ENCODE measurements around the gene TXLNB. TPM values are rescaled to one million over a fixed set of nuclear protein-coding genes. Genes with fewer than 3 reads are reported as not detected.

Gene TXLNB
- under 1 TPM; 0.19 to 0.22 TPM for total RNA-seq

DNA sequence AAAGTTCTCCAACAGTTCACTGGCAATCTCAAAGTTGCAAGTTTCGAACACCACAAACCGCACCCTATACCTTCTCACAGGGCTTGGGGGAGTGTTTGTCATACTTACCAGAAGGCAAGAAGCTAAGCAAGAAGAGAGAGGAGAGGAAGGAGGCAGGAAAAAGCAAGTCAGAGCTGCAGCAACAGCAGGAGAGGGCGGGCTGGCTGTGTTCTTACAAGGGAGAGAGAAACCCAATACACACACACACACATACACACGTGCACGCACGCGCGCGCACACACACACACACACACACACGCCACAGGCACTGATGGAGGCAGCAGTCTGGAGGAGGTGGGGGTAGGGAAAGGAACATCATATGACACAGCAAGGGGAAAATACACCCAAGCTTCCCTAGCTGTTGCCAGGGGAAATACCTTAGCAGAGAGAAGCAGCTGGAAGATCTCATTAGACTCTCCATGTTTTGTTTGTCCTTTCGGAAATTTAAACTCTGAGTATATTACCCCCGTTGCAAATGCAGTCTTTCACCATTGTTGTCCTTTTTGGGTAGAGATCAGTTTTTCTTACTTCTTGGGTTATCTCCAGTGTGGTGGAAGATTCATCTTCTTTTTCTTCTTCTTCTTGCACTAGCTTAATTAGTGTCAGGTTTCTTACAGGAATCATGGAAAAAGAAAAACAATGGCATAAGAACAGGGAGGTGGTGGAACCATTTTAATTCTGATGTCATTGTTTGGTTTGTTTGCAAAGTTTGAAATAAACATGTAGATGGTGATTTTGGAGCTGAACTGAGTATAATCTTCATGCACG, at the start of gene TXLNB:
Gene TXLNB, minus strand, starts transcription at position 186 of the 807 bp plus-strand sequence. CDS start 3,099 bp downstream, outside the sequence.
- Mint-ChIP-seq H3K27ac (peak within 1 kb of the TSS; percentile 98), H3K27me3 (ENCODE audit: low read depth) (no peaks in the 10 kb centered on the region), H3K4me1 (ENCODE audit: low read depth) (peaks cover 89% of the 10 kb centered on the region), H3K9me3 (no peaks in the 10 kb centered on the region), H3K36me3 (ENCODE audit: insufficient read depth in 2 of 2) (peaks cover 0 to 4% of the 10 kb centered on the region in 2 donors), H3K4me3 (peak within 1 kb of the TSS; percentile 70 to 89)
- DNase-seq (peak; percentile 81 to 86), ATAC-seq (replicated peaks in 1 of 2) (peak; percentile 95 to 97)

DNA sequence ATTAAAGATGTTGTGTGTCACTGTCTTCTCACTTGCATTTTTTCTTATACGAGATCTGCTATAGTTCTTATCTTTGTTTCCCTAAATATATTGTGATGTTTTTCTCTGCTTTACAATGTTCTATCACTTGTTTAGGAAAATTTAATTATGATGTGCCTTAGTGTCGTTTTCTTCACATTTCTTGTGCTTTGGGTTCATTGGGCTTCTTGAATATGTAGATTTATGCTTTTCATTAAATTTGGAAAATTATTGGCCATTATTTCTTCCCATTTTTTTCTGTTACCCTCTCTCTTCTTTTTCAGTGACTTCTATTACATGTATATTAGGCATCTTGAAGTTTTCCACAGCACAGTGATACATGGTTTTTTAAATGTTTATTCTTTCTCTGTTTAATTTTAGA, 49.3 kb upstream of the TXLNB start:
- no peak for ATAC-seq (replicated peaks in 1 of 2)
- no peaks in the 10 kb centered on the region for H3K9me3 Mint-ChIP-seq
- H3K27ac Mint-ChIP-seq, result no peak overlapping the region
- no peak for DNase-seq
- H3K4me3 Mint-ChIP-seq, result no peak overlapping the region
- H3K4me1 Mint-ChIP-seq (ENCODE audit: low read depth), result peaks cover 28% of the 10 kb centered on the region
- no peaks in the 10 kb centered on the region for H3K27me3 Mint-ChIP-seq (ENCODE audit: low read depth)
- peaks cover 0 to 3% of the 10 kb centered on the region in 2 donors for H3K36me3 Mint-ChIP-seq (ENCODE audit: insufficient read depth in 2 of 2)

DNA sequence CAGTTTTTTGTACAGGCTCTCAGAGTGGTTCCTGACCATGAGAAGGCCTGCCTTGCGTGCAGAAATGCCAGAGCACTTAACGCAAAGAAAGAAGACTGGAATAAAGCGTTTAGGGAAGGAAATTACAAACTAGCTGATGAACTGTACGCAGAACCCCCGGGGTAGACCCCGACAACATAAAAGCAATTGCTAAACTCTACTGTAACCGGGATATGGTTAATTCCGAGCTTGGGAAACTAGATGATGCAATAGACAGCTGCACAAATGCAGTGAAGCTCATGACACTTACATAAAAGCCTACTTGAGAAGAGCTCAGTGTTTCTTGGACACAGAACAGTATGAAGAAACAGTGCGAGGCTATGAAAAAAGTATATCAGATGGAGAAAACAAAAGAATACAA, 47.0 kb upstream of the TXLNB start:
- H3K36me3 Mint-ChIP-seq (ENCODE audit: insufficient read depth in 2 of 2), result peaks cover 0 to 3% of the 10 kb centered on the region in 2 donors
- H3K4me3 Mint-ChIP-seq, result no peak overlapping the region
- DNase-seq, result no peak
- no peaks in the 10 kb centered on the region for H3K27me3 Mint-ChIP-seq (ENCODE audit: low read depth)
- no peak for ATAC-seq (replicated peaks in 1 of 2)
- no peaks in the 10 kb centered on the region for H3K9me3 Mint-ChIP-seq
- H3K27ac Mint-ChIP-seq, result no peak overlapping the region
- peaks cover 14% of the 10 kb centered on the region for H3K4me1 Mint-ChIP-seq (ENCODE audit: low read depth)

DNA sequence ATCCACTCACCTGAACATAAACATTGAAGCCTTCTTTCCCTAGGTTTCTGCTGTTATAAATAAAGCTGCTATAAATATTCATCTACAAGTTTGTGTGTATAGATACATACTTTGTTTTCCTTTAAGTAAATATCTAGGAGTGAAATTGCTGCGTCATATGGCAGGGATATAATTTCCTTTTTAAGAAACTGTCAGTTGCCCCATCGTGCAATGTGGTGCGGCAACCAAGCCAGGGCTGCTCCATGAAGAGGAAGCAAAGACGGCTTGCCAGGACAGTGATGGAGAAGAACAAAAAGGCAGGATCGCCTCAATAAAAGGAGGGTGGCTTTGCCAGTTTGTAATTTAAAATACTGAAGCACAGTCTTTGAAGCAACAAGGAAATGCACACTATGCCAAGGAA, 46.0 kb upstream of the TXLNB start:
- no peak overlapping the region for H3K27ac Mint-ChIP-seq
- H3K9me3 Mint-ChIP-seq, result no peaks in the 10 kb centered on the region
- H3K4me3 Mint-ChIP-seq, result no peak overlapping the region
- peaks cover 0 to 3% of the 10 kb centered on the region in 2 donors for H3K36me3 Mint-ChIP-seq (ENCODE audit: insufficient read depth in 2 of 2)
- ATAC-seq (replicated peaks in 1 of 2), result no peak
- peaks cover 4% of the 10 kb centered on the region for H3K4me1 Mint-ChIP-seq (ENCODE audit: low read depth)
- no peak for DNase-seq
- no peaks in the 10 kb centered on the region for H3K27me3 Mint-ChIP-seq (ENCODE audit: low read depth)

DNA sequence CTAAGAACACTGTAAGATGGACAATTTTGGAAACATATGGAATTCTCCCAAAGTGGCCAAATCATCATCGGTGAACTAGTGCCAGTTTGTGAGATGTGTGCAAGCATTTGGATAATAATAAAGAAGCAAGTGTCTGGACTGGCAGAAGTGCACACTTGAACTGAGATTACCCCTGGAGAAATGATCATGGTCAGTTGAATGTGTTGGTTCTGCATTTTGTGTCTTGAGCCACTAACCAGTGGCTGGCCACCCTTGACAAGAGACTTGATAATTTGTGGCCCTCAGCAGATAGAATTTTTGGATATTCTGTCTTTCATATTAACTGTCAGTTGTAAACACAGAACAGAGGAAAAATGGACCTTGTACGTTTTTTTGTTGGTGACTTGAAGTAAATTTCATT, 45.2 kb upstream of the TXLNB start:
- H3K36me3 Mint-ChIP-seq (ENCODE audit: insufficient read depth in 2 of 2), result no peaks in the 10 kb centered on the region
- H3K27me3 Mint-ChIP-seq (ENCODE audit: low read depth), result no peaks in the 10 kb centered on the region
- ATAC-seq (replicated peaks in 1 of 2), result no peak
- H3K4me1 Mint-ChIP-seq (ENCODE audit: low read depth), result no peaks in the 10 kb centered on the region
- no peaks in the 10 kb centered on the region for H3K9me3 Mint-ChIP-seq
- H3K27ac Mint-ChIP-seq, result no peak overlapping the region
- no peak overlapping the region for H3K4me3 Mint-ChIP-seq
- DNase-seq, result no peak

DNA sequence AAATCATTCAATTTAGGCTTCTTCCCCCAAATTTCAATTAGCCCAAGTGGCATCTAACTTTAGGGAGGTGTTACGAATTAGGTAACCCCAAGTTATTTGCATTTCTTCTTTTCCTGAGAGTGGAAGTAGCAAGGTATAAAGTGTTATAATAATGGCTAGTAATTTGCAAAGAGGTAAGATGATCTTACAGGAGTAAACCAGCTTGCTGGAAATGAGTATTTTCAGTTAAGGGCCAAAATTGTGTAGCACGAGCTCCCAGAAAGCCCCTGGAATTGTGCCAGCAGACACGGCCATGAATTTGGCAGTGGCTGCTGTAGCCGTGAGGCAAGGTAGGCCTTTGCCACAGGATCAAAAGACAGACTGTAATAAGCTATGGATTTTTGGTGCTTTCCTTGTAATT, 44.7 kb upstream of the TXLNB start:
- DNase-seq, result no peak
- Mint-ChIP-seq H3K36me3 (ENCODE audit: insufficient read depth in 2 of 2) (no peaks in the 10 kb centered on the region), H3K27me3 (ENCODE audit: low read depth) (no peaks in the 10 kb centered on the region), H3K27ac (no peak overlapping the region), H3K4me3 (no peak overlapping the region), H3K4me1 (ENCODE audit: low read depth) (no peaks in the 10 kb centered on the region), H3K9me3 (no peaks in the 10 kb centered on the region)
- ATAC-seq (replicated peaks in 1 of 2), result no peak

DNA sequence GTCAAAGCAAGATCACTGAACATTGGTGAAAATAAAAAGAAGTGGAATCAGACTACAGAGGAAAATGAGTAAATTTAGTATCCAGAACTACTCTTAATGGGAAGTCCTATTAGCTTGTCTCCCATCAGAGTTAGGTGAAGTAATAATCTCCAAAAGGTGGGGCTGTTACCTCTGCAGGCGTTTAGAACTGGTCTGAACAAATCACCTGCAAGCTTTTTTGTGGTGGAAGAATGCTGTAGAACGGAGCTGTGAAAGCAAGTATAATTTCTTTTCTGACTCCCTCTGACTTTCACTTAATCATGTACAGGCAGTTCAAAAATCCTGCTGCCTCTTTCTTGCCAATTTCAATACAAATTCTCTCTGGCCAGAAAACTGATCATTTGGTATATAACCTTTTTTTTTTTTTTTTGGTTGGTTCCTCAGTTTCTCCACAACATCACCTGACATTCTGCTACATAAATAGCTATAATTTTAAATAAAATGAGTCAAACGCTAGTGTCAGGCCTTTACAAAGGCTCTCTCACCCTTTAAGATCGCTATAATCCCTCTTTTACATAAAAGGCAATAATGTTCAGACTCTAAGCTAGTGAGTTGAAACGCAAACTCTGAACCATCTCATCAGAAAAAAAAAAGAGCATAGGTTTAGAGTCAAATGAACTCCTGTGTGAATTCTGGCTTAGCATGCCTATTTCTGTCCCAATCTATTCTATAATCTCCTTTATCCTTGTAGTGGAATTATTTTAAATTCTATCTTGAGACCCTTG, 43.8 kb upstream of the TXLNB start:
- Mint-ChIP-seq H3K4me3 (no peak overlapping the region), H3K9me3 (no peaks in the 10 kb centered on the region), H3K27ac (no peak overlapping the region), H3K4me1 (ENCODE audit: low read depth) (no peaks in the 10 kb centered on the region), H3K27me3 (ENCODE audit: low read depth) (no peaks in the 10 kb centered on the region), H3K36me3 (ENCODE audit: insufficient read depth in 2 of 2) (no peaks in the 10 kb centered on the region)
- DNase-seq (no peak), ATAC-seq (replicated peaks in 1 of 2) (no peak)

DNA sequence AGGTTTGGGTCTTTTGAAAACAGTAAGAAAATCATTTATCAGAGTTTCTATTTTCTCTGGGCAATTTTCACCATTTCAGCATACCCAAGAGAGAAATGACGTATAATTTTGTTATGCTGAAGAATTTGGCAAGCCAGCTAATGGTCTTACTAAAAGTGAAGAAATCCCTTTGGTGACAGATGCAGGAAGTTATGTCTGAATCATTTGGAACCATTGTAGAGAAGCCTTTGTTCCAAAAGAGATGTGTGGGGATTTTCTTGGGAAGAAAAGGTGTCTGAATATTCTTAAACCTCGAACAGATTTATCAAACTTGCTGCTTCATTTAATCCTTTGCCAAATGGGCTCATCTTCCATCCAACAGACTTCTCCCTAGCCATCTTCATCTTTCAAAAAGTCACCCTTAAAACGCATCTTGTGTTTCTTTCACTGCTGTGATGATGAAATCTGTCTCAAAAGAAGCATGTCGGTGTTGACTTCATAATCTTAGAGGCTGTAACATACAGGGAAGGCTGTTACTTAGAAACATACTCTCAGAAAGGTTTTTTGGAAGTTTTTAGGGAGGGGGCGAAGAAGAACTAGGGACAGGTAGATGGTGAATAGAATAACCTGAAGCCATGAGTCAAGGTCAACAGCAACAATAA, 43.1 kb upstream of the TXLNB start:
- H3K4me1 Mint-ChIP-seq (ENCODE audit: low read depth), result no peaks in the 10 kb centered on the region
- no peak overlapping the region for H3K27ac Mint-ChIP-seq
- DNase-seq, result no peak
- H3K36me3 Mint-ChIP-seq (ENCODE audit: insufficient read depth in 2 of 2), result no peaks in the 10 kb centered on the region
- H3K9me3 Mint-ChIP-seq, result no peaks in the 10 kb centered on the region
- H3K27me3 Mint-ChIP-seq (ENCODE audit: low read depth), result no peaks in the 10 kb centered on the region
- no peak for ATAC-seq (replicated peaks in 1 of 2)
- H3K4me3 Mint-ChIP-seq, result no peak overlapping the region

DNA sequence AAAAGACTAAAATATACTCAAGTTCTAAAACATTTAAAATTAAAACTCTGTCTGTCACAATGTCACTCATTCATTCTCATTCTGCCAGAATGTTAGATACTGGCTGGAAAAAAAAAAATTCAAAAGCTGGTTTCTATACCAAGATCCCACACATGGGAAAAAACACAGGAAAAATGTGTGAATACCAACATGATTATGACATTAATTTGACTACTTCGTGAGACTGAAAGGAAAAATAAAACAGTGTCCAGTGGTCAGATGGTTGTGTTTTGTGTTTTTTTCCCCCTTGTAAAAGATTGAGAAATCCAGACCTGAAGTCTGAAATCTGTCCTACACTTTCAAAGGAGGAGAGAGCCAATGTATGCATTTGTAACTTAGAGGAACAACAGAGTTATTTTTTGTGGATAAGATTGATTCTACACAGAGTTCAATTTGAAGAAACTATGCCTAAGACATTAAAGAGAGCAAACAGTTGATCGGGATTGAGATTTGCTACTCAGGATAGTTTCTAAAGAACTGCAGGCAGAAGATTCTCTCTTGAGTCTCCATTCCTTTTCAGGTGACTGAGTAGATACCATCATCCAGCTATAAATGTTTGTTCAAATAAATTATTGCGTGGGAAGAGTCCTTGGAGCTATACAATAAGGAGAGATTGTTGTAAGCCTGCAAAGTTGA, 39.2 kb upstream of the TXLNB start:
- H3K9me3 Mint-ChIP-seq, result peaks cover 0 to 2% of the 10 kb centered on the region in 2 donors
- H3K36me3 Mint-ChIP-seq (ENCODE audit: insufficient read depth in 2 of 2), result no peaks in the 10 kb centered on the region
- H3K27me3 Mint-ChIP-seq (ENCODE audit: low read depth), result no peaks in the 10 kb centered on the region
- no peaks in the 10 kb centered on the region for H3K4me1 Mint-ChIP-seq (ENCODE audit: low read depth)
- H3K4me3 Mint-ChIP-seq, result no peak overlapping the region
- ATAC-seq (replicated peaks in 1 of 2) (no peak), DNase-seq (no peak)
- H3K27ac Mint-ChIP-seq, result no peak overlapping the region

DNA sequence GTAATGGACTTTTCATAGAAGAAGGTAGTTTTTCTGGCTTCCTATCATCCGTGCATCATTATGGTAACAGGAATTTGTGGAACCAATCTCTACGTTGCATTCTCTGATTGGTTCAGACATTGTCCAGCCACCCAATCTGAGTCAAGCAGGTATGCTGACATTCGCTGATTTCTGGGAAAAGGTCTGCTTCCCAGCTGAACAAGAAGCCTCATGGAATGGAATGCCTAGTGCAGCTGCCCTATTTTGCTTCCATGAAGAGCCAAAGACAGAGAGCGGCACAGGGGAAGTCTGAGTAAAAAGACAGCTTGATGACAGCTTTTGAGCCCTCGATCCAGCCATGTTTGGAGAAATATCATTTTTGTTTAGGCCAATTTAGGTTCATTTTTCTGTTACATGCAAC, 38.5 kb upstream of the TXLNB start:
- no peak overlapping the region for H3K4me3 Mint-ChIP-seq
- peaks cover 0 to 2% of the 10 kb centered on the region in 2 donors for H3K9me3 Mint-ChIP-seq
- no peaks in the 10 kb centered on the region for H3K4me1 Mint-ChIP-seq (ENCODE audit: low read depth)
- ATAC-seq (replicated peaks in 1 of 2) (no peak), DNase-seq (no peak)
- no peaks in the 10 kb centered on the region for H3K27me3 Mint-ChIP-seq (ENCODE audit: low read depth)
- H3K27ac Mint-ChIP-seq, result no peak overlapping the region
- H3K36me3 Mint-ChIP-seq (ENCODE audit: insufficient read depth in 2 of 2), result no peaks in the 10 kb centered on the region

DNA sequence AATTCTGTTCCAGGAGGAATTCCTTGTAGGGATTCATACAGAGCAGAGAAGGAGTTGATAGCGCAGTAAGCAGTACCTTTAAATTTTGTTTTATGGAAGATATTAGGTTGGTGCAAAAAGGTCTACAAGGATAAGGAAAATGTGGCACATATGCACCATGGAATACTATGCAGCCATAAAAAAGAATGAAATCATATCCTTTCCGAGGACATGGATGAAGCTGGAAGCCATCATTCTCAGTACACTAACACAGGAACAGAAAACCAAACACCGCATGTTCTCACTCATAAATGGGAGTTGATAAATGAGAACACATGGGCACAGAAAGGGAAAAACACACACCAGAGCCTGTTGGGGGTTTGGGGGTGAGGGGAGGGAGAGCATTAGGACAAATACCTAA, 37.4 kb upstream of the TXLNB start:
- H3K4me1 Mint-ChIP-seq (ENCODE audit: low read depth), result peaks cover 3% of the 10 kb centered on the region
- DNase-seq (no peak), ATAC-seq (replicated peaks in 1 of 2) (no peak)
- H3K27me3 Mint-ChIP-seq (ENCODE audit: low read depth), result no peaks in the 10 kb centered on the region
- no peak overlapping the region for H3K4me3 Mint-ChIP-seq
- H3K36me3 Mint-ChIP-seq (ENCODE audit: insufficient read depth in 2 of 2), result no peaks in the 10 kb centered on the region
- peaks cover 0 to 2% of the 10 kb centered on the region in 2 donors for H3K9me3 Mint-ChIP-seq
- no peak overlapping the region for H3K27ac Mint-ChIP-seq

DNA sequence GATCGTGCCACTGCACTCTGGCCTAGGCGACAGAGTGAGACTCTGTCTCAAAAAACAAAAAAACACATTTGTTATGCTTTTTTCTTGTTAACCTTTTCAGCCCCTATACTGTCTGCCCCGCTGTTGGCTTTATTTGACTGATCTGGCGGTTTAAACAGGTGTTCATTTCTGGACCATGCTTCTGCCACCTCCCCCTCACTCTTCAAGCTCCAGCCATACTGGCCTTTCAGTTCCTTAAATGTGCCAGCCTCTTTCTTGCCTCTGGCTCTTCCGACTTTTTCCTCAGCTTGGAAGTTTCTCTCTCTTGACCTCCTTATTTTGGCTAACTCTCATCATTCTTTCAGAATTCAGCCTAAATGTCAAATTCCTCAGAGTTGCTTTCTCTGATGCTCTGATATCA, 35.2 kb upstream of the TXLNB start:
- Mint-ChIP-seq H3K36me3 (ENCODE audit: insufficient read depth in 2 of 2) (peaks cover 7 to 8% of the 10 kb centered on the region in 2 donors), H3K4me3 (no peak overlapping the region), H3K27me3 (ENCODE audit: low read depth) (no peaks in the 10 kb centered on the region), H3K9me3 (peaks cover 6 to 9% of the 10 kb centered on the region in 2 donors), H3K4me1 (ENCODE audit: low read depth) (peaks cover 25% of the 10 kb centered on the region), H3K27ac (no peak overlapping the region)
- no peak for DNase-seq
- ATAC-seq (replicated peaks in 1 of 2), result no peak

DNA sequence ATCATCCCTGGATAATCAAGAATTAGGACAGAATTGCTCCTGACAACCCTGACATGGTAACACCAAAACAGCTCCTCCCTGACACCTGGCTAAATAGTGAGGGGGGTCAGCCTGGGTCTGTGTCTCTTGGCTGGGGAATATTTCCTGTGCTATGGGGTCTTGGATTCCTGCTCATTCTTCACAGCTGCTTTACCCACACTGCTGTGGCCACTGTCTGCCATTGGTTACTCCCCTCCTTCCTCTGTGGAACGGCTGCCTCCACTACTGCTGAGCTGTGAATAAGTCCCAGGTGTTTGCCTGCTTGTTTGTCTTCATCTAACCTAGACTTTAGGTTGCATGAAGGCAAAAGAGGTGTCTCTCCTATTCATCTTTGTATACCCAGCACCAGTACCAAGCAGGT, 33.9 kb upstream of the TXLNB start:
- H3K27me3 Mint-ChIP-seq (ENCODE audit: low read depth), result no peaks in the 10 kb centered on the region
- no peak overlapping the region for H3K4me3 Mint-ChIP-seq
- H3K27ac Mint-ChIP-seq, result no peak overlapping the region

More for the DNA sequence above, 33.9 kb upstream of the TXLNB start:
- H3K4me1 Mint-ChIP-seq (ENCODE audit: low read depth), result peaks cover 31% of the 10 kb centered on the region
- ATAC-seq (replicated peaks in 1 of 2) (no peak), DNase-seq (no peak)
- H3K36me3 Mint-ChIP-seq (ENCODE audit: insufficient read depth in 2 of 2), result peaks cover 7 to 8% of the 10 kb centered on the region in 2 donors
- peaks cover 6 to 9% of the 10 kb centered on the region in 2 donors for H3K9me3 Mint-ChIP-seq
